HG03139 (cell line): Measurements from ENCODE around the gene CYLD.

Experiments used
- ATAC-seq: cut with Tn5 transposase; IDR thresholded peaks from one replicate; pipeline ENCODE4 v1.9.1; 2021; ENCODE audit not compliant: unreplicated experiment

The CYLD gene

GRCh38 chr16:50814541-50814940 lies 72.7 kb downstream of the CYLD start:
- ATAC-seq = no peak

DNA sequence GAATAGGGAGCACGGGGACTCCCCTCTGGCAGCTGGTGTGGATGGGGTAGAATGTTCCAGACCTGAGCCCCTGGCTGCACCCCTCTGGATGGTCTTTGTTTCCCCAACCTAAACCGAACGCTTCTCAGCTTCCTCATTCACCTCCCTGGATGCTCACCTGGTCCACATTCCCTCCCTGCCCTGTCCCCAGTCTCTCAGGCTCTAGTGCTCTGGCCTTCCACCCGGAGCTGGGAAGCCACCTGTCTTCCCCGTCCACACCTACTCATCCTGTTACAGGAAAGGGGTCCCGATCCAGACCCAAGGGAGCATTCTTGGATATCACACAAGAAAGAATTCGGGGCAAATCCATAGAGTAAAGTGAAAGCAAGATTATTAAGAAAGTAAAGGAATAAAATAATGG lies 73.5 kb downstream of the CYLD start:
- no peak for ATAC-seq

DNA sequence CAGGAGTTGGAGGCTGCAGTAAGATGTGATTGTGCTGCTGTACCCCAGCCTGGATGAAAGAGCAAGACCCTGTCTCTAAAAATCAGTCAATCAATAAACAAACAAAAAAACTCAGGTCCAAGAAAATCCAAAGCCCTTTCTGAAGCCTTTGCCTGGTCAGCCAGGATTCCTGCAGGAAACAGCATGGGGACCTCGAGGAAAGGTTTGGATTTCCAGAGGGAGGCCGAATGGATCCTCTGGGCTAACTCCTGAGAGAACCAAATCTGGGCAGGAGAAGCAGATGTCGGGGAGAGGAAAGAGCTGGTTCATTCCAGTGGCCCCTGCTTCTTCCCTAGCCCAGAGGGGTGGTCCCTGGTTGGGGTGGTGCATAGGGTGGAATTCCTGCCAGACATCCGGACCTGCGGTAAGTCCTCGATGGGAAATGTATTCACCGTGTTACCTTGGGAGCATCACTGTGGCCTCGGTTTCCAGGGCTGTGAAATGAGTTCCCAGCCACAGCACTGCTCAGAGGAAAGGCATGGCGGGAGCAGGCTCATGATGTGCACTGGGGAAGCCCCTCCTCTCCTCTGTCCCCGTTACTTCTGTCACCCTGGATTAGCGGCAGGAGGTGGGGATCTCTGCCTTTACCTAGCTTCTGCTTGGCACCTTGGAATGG lies 75.1 kb downstream of the CYLD start:
- no peak for ATAC-seq

DNA sequence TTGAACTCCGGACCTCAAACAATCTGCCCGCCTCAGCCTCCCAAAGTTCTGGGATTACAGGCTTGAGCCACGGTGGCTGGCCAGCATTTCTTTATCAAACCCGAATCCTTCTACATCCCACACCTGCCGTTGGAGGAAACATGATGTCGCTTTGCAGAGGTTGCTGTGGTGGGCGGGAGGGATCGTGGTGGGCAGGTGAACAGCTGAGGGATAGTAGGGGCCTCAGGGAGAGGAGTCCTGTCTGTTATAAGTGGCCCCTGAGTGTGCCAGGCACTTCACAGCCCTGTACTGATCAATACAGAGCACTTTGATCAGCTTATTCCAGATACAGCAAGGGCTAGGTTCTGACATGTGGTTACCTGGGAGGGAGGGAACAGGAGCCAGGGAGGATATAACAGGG lies 76.5 kb downstream of the CYLD start:
- no peak for ATAC-seq

GRCh38 chr16:50819706-50820105 lies 77.8 kb downstream of the CYLD start:
- no peak for ATAC-seq

GRCh38 chr16:50820225-50820624 lies 78.3 kb downstream of the CYLD start:
- ATAC-seq = no peak

DNA sequence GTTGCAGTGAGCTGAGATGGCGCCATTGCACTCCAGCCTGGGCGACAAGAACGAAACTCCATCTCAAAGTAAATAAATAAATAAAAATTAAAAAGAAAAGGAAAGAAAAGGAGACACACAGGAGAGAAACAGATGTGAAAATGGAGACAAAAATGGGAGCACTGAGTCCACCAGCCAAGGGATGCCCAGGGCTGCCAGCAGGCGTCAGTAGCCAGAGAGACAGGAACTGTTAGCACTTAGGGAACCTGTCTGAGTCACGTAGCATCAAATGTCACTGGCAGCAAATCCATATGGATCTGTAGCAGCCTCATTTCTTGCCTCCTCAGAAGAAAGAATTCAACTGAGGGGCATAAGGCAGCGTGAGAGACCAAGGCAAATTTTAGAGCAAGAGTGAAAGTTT lies 79.7 kb downstream of the CYLD start:
- ATAC-seq = no peak

DNA sequence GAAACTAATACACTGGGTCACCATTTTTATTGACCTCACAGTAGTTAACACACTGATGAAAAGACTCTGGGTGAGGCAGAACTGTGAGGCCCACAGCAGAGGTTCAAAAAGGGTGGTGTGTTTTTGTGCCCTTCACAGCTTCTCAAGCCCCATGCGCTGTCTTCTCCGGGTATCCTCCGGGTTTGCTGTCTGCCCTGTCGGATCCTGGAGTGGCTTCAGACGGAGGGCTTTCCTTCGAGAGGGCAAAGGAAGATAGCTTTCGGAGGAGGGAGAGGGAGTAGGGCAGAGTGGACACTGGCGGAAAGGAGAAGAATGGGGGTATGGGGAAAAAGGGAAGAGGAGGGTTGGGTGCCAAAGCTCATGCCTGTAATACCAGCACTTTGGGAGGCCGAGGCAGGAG lies 80.8 kb downstream of the CYLD start:
- no peak for ATAC-seq

GRCh38 chr16:50826797-50827316 lies 85.0 kb downstream of the CYLD start:
- ATAC-seq = no peak

- ATAC-seq = no peak
Measured at GRCh38 chr16:50828164-50828702, 86.3 kb downstream of the CYLD start.

- no peak for ATAC-seq
Measured at GRCh38 chr16:50830698-50831097, 88.8 kb downstream of the CYLD start.

GRCh38 chr16:50831751-50832150 lies 89.9 kb downstream of the CYLD start:
- no peak for ATAC-seq

- no peak for ATAC-seq
Measured at GRCh38 chr16:50833929-50834328, 92.0 kb downstream of the CYLD start.

DNA sequence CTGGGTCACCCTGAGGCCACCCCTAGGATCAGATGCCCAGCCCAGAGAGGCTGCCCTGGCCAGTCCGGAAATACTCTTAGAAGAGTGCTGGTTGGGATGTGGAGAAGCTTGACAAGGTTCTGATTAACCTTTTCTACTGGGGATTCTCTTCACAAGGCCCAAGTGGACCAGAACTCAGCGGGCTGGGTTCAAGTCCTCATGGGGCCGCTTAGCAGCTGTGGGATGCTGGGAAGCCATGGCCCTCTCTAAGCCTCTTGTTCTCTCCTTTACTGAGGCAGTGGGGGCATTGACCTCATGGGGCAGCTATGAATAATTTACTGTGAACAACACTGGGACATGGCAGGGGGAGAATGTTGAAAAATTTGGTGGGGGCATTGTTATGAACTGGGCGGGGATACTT lies 92.8 kb downstream of the CYLD start:
- no peak for ATAC-seq

GRCh38 chr16:50835358-50836060 lies 93.6 kb downstream of the CYLD start:
- ATAC-seq = no peak

DNA sequence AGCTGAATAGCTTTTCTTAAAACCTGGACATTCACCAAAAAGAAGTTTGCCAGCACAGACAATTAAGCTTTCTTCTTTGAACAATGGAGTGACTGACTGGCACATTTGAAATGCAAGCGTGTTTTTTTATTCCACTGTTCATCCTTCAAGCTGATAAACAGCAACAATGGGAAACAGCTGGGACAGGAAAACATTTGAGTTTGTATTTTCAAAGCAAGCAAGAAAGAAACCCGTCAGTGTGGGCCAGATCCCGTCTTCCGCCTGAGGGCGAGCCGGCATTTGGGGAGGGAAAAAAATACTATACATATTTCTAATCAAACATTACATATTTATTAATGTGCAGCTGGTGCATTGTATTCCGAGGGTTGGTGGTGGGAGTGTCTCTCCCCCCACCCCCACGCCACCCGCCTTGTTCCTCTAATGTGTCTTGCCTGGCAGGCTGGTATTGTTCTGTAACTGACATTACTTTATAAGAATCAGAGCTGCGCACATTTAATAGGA lies 94.3 kb downstream of the CYLD start:
- no peak for ATAC-seq

- no peak for ATAC-seq
Measured at GRCh38 chr16:50837324-50837723, 95.4 kb downstream of the CYLD start.

DNA sequence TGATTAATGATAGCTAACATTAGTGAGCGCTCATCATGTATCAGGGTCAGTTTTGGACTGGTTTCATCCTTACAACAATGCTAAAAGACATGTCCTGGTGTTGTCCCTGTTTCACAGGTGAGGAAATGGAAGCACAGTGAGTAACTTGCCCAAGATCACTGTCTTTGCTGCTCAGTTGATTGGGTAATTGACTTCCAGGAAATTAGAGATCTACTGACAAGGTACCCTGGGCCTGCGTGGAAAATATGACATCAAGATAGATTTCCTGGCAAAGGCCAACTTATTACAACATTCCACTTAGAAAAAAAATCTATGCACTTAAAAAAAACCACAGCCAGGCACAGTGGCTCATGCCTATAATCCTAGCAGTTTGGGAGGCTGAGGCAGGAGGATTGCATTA lies 96.3 kb downstream of the CYLD start:
- ATAC-seq = no peak

GRCh38 chr16:50838885-50839284 lies 97.0 kb downstream of the CYLD start:
- no peak for ATAC-seq

DNA sequence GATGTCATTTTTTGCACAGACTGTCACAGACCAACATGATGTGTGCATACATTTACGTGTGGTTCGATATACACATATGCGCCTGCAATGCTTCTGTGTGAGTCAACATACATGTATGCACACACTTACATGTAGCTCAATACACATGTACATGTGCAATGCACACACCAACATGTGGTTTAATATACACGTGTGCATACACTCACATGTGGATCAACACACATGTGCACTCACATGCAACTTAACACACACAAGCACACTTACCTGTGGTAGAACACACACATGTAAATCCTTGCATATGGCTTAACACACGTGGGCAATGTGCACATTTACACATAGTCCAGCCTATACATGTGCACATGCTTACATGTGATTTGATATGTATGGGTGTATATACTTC lies 97.5 kb downstream of the CYLD start:
- no peak for ATAC-seq

GRCh38 chr16:50839920-50840729 lies 98.2 kb downstream of the CYLD start:
- no peak for ATAC-seq
